HEK293T (cell line): Measurements from ENCODE around the gene MAMLD1.

ENCODE experiments used
- BHLHE40 ChIP-seq: fragments of 450-650 bp; IDR thresholded peaks from 2 replicates; pipeline ENCODE4 v1.6.1; 2016; ENCODE audit warnings: mild to moderate bottlenecking, moderate library complexity, borderline replicate concordance
- CTBP1 ChIP-seq: fragments of 450-650 bp; IDR thresholded peaks from 2 replicates; pipeline ENCODE4 v1.6.1; 2016; ENCODE audit warnings: borderline replicate concordance
- ELF4 ChIP-seq: fragments of 450-650 bp; IDR thresholded peaks from 2 replicates; pipeline ENCODE4 v1.6.1; 2017; ENCODE audit warnings: antibody characterized with exemption
- FOXA1 ChIP-seq: fragments of 450-650 bp; IDR thresholded peaks from 2 replicates; pipeline ENCODE4 v1.6.1; 2016; ENCODE audit warnings: mild to moderate bottlenecking
- FOXK2 ChIP-seq: fragments of 450-650 bp; IDR thresholded peaks from 2 replicates; pipeline ENCODE4 v1.6.1; 2016; ENCODE audit warnings: mild to moderate bottlenecking
- FOXM1 ChIP-seq: fragments of 450-650 bp; IDR thresholded peaks from 2 replicates; pipeline ENCODE4 v1.6.1; 2017; ENCODE audit warnings: mild to moderate bottlenecking, borderline replicate concordance
- L3MBTL2 ChIP-seq: fragments of 450-650 bp; conservative IDR thresholded peaks from 2 replicates; pipeline ENCODE4 v1.6.1; 2016; ENCODE audit warnings: mild to moderate bottlenecking
- LEF1 ChIP-seq: fragments of 450-650 bp; IDR thresholded peaks from 2 replicates; pipeline ENCODE4 v1.6.1; 2017; ENCODE audit warnings: mild to moderate bottlenecking, borderline replicate concordance
- NFRKB ChIP-seq: fragments of 450-650 bp; IDR thresholded peaks from 2 replicates; pipeline ENCODE4 v1.6.1; 2016; ENCODE audit warnings: mild to moderate bottlenecking, moderate library complexity
- SP1 ChIP-seq: fragments of 450-650 bp; IDR thresholded peaks from 2 replicates; pipeline ENCODE4 v1.6.1; 2017
- SUZ12 ChIP-seq: fragments of 450-650 bp; IDR thresholded peaks from 2 replicates; pipeline ENCODE4 v1.6.1; 2016; ENCODE audit warnings: mild to moderate bottlenecking
- ZNF384 ChIP-seq: fragments of 450-650 bp; IDR thresholded peaks from 2 replicates; pipeline ENCODE4 v1.6.1; 2016
- TF ChIP-seq, protein P1 (sequence below): fragments of 450-650 bp; IDR thresholded peaks from 2 replicates; pipeline ENCODE4 v1.6.1; 2016

DNA sequence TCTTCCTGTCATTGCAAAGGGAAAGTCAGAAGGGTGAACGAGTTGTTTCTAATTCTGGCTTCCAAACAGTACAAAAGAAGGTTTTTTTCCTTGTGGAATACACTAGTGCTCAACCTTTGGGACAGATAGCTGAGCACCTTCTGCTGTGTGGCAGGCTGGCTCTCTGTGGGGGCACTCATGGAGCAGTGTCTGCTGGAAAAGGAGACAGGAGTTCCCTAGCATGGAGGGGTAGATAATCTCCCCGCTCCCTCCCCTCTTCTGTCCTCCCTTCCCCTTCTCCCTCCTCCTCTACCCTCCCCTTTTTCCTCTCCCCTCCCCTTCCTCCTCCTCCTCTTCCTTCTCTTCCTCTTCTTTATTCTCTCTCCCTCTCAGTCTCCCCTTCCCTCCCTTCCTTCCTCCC is 142.9 kb downstream of the MAMLD1 start:
- TF ChIP-seq ZNF384 (no peak), SUZ12 (no peak), ELF4 (no peak), FOXA1 (no peak), LEF1 (no peak), FOXK2 (no peak), SP1 (no peak), CTBP1 (no peak), BHLHE40 (no peak), L3MBTL2 (no peak), NFRKB (no peak), FOXM1 (no peak)
- TF ChIP-seq, protein P1, sequence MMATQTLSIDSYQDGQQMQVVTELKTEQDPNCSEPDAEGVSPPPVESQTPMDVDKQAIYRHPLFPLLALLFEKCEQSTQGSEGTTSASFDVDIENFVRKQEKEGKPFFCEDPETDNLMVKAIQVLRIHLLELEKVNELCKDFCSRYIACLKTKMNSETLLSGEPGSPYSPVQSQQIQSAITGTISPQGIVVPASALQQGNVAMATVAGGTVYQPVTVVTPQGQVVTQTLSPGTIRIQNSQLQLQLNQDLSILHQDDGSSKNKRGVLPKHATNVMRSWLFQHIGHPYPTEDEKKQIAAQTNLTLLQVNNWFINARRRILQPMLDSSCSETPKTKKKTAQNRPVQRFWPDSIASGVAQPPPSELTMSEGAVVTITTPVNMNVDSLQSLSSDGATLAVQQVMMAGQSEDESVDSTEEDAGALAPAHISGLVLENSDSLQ, result no peak
